HG03457 (cell line): Measurements from ENCODE around the gene SLC10A3.
"Not testable (repeated sequence)": the region's sequence is repeated elsewhere in the genome, so short reads cannot be mapped to it uniquely, and the experiment has no call there.

Experiments used
- ATAC-seq: cut with Tn5 transposase; IDR thresholded peaks from one replicate; pipeline ENCODE4 v1.9.1; 2021; ENCODE audit warnings: moderate number of reproducible peaks; ENCODE audit not compliant: unreplicated experiment

SLC10A3 gene

DNA sequence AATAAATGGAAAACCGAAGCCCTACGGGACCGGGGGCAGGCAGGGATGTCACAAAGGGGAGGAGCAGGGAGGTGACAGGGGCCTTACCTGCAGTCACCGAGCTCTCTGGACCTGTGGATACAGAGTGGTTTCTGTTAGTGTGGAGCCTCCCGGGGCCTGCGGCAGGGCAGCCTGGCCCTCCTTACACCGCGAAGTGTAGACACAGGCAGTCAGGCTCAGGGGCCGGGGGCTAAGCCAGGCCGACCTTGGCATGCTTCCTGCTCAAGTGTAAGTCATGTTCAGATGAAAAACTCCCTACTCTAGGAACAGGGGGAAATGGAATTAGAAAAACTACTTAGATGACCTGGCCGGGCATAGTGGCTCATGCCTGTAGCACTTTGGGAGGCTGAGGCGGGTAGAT lies 21.3 kb upstream of the SLC10A3 start:
- no peak for ATAC-seq

DNA sequence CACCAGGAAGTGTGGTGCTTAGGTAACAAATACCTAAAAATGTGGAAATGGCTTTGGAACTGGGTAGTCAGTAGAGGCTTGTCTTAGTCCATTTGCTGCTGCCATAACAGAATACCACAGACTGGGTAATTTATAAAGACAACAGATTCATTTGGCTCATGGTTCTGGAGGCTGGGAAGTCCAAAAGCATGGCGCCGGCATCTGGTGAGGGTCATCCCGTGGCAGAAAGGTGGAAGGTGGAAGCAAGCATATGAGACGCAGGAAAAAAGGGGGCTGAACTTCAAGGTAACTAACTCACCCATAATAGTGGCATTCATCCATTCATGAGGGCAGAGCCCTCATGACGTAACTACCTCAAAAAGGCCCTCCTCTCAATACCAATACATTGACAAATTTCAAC lies 19.0 kb upstream of the SLC10A3 start:
- ATAC-seq, result no peak

DNA sequence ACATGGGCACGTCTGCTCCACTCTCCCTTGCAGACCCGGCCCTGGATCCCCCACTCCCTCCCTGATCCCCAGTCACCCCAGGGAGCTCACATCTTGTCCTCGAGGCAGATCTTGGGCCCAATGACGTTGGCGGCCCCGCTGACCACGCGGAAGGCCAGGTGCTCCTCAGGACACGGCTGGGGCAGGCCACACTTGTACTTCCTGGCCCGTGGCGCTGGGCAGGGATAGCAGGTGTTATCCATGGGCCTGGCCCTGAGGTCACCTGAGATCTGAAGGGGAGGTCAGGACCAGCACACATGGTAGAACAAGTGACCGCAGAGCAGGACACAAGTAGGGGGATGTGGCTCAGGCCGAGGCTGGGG lies 17.9 kb upstream of the SLC10A3 start:
- no peak for ATAC-seq

DNA sequence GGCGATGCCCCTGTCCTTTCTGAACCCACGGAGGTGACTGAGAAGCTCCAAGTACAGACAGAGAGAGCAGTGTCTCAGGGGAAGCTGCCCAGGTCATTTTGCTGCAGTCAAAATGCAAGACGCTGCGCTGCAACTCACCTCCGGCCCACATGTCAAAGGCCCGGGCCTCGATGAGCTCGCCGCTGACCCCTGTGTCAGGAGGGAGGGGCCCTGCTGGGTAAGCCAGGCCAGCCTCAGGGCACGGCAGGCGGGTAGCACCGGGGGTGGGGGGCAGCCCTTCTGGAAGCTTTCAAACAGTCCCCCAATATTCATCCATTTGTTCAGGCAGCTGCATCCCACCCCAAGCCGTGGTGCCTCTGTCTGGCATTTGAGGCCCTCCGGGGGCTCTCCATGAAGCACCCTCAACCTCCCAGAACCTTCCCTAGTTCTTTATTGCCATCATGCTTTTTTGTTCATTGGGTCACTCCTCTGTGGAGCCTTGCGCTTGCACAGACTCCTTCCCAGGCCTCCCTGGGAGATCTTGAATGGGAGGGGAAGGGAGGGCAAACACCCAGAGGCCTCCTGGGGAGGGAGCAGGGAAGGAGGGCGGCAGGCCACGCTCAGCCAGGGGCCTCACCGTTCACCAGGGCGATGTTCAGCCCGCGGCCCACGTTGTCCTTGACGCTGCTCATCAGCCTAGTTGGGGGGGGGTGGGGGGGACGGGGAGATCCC lies 17.4 kb upstream of the SLC10A3 start:
- no peak for ATAC-seq

DNA sequence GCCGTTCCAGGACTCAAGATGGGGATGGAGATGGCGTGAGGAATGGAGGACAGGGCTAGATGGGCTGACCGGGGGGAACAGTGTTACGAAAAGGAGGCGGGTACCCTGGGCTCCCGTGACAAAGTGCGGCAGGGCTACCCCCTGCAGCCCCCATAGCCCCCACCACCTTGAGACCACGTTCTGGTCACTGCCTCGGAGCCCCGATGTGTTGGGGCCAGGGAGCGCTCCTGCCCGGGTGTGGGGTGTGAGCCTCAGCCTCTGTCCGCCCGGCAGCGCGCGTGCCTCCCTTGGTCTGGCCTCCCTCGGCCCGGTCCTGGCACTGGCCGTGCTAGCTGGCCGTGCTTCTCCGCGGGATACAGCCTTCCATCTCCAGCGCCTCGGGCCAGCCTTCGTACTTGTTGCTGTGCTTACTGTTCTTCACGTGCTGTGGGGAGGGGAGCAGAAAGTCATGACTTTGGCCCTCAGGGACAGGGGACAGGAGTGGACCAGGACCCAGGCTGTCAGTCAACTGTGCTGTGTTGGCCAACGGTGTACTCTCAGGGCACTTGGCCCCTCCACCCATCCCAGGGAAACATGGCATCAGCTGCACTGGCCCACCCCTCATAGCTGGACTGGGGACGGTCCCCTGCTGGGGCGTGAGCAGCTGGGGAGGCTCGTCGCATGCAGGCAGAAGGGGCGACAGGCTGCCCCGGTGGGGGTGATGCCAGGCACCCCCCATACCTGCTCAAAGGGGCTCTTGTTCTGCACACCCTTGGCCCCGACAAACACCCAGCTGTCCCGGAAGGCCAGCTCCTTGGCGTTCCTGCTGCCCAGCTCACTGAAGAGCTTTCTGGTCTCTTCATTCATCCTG lies 16.3 kb upstream of the SLC10A3 start:
- no peak for ATAC-seq

DNA sequence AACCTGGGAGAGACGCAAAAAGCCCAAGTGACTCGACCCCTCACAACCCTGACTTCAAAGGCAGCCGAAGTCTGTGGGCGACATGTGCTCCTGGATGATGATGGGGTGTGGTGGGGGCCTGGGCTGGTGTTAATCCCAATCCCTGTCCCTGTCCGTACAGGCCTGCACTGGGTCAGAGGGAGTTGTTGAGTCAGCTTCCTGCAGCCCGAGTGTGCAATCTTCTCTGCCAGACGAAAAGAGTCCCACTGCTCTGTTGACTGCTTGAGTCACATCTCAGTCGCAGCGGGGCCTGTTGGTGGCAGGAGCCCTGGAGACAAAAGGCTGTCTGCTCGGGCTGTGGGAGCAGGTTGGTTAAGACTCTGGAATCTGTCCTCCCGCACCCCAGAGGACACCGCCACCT lies 15.3 kb upstream of the SLC10A3 start:
- ATAC-seq, result no peak

DNA sequence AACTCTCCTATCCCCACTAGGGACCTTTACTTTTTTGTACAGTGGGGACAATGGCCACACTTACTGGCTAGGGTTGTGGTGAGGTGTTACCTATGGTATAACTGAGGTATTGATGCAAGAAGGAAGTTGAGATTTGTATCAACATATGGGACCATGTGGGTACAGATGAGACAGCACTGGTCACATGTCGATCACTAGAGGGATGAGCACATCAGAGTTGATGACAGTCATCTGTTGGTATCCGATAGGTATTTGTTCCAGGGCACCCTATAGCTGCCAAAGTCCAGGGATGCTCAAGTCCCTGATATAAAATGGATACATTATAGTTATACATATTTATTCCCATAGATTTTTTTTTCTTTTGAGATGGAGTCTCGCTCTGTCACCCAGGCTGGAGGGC lies 12.6 kb upstream of the SLC10A3 start:
- ATAC-seq, result no peak

DNA sequence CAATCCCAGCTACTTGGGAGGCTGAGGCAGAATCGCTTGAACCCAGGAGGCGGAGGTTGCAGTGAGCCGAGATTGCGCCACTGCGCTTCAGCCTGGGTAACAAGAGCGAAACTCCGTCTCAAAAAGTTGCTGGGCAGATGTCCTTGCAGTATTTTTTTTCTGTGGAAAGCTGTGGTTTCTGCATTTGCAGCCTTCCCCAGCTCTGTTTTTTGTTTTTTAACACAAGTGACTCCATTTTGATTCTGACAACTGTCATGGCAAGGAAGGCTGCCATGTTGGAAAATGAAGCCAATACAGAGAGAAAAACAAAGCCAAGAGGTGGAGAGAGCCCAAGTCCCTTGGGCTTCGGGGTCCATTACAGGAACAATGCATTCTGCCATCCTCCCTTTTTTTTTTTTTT lies 11.7 kb upstream of the SLC10A3 start:
- ATAC-seq, result no peak

DNA sequence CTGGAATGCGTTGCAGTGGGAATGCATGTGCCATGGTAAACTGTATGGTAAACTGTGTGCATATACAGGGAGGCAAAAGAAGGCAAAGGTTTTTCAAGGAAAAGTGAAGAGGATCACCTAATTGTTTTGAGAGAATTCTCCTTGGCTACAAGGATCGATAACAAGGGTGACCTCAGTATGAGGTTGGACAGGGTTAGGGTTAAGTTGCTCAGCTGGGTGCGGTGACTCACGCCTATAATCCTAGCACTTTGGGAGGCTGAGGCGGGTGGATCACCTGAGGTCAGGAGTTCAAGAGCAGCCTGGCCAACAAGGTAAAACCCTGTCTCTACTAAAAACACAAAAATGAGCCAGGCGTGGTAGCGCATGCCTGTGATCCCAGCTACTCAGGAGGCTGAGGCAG lies 11.0 kb upstream of the SLC10A3 start:
- ATAC-seq, result not testable (repeated sequence)

DNA sequence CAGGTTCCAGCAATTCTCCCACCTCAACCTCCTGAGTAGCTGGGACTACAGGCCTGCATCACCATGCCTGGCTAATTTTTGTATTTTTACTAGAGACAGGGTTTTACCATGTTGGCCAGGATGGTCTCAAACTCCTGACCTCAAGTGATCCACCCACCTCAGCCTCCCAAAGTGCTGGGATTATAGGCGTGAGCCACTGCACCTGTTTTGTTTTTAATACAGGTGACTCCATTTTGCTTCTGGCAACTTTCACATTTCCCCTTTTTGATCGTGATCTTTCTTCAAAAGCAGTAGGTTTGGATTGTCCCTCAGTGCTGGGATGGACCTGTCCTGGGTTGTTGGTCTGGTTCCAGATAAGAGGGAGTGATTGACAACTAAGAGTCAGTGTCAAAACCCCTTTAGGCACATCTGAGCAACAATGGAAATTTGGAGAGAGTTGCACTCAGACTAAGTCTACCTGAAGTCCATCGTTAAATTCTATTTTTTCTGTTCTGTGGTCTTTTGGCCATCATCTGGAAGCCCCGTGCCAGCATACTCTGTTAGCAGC lies 6.2 kb upstream of the SLC10A3 start:
- not testable (repeated sequence) for ATAC-seq

DNA sequence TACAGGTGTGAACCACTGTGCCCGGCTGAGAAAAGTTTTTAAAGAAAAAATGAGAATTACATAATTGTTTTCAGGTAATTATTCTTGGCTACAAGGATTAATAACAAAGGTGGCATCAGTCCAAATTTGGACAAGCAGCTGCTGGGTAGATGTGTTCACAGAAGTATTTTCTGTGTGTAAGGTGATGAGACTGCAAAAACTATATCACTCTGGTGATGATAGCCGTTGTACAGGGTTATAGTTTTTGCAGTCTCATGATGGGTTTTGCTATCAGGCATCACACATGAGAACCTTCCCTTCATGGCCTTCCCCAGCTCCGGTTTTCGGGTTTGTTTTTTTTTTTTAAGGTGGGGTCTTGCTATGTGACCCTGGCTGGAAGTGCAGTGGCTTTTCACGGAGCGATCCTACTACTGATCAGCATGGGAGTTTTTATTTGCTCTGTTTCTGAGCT lies 5.1 kb upstream of the SLC10A3 start:
- no peak for ATAC-seq

DNA sequence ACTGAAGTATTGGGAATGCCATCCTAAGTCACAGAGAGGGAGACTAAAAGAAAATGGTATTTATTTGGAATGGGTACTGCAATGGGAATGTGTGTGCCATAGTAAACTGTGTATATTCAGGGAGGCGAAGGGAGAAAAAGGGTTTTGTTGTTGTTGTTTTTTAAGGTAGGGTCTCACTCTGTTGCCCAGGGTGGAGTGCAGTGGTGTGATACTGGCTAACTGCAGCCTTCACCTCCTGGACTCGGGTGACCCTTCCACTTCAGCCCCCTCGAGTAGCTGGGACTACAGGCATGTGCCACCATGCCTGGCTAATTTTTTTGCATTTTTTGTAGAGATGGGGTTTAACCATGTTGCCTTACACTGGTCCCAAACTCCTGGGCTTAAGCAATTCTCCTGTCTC lies 4.3 kb upstream of the SLC10A3 start:
- ATAC-seq, result no peak

DNA sequence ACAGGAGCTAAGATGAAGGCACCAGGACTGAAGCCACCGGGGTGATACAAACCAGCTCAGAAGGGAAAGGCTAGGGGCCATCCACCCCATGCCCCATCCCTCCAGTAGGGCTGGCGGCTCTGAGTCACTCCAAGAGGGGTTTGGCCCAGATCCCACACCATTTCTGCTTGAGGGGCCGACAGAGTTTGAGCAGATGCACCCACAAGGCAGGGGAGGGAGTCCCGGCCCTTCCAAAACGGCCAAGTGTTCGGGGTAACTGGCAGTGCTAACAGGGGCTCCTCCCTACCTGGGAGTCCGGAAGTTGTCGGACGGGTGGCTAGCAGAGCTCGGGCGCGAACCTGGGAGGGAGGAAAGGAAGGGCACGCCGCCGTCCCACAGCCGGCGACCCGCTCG lies 412 bp downstream of the SLC10A3 start:
- ATAC-seq, result peak; percentile 1

DNA sequence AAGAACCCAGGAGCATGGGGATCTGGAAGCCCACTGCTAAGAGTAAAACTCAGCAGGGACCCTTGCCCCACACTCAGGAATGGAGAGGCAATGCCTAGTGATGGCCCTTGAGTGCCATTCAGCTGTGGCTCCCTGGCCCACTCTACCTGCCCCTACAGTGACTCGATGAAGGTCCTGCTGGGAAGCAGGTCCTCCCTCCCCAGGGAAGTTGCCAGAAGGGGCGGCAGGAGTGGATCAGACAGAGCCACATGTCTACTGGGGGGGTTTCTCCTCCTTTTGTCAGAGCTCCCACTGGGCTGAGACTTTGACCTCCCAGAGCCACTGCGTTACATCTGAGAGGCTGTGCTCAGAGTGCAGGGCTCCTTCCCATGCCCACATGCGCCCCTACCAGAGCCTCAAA lies 1.2 kb downstream of the SLC10A3 start:
- ATAC-seq, result no peak

DNA sequence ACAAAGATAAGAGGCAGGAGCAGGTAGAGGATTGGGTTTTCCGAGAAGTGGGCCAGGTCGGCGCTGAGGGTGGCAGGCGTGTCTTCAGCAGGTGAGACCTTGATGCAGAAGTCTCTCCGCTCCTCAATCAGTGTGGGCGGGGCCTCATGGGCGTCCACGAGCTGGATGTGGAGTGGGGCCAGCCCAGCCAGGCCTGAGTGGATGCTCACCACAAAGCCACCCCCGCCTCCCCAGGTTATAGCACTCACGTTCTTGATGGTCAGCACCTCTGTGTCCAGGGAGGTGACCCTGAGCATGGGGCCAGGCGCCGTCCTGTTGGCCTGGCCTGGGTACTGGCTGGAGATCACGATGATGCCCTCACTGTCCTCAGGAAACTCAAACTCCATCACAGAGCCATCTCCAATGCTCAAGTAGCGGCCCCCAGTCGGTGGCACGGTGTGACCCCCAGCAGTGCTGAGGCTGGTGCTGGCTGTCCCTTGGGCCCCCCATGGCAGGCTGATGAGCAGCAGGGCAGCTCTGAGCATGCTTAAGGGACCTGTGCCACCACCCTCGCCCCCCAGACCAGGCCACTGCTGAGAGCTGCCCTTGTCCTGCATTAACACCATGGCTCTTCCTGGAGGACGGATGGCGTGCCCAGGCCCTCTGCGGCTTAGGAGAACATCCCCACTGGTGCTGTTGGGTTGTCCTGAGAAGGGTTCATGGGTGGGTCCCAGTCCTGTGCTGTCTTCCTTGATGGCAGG lies 1.9 kb downstream of the SLC10A3 start:
- no peak for ATAC-seq

DNA sequence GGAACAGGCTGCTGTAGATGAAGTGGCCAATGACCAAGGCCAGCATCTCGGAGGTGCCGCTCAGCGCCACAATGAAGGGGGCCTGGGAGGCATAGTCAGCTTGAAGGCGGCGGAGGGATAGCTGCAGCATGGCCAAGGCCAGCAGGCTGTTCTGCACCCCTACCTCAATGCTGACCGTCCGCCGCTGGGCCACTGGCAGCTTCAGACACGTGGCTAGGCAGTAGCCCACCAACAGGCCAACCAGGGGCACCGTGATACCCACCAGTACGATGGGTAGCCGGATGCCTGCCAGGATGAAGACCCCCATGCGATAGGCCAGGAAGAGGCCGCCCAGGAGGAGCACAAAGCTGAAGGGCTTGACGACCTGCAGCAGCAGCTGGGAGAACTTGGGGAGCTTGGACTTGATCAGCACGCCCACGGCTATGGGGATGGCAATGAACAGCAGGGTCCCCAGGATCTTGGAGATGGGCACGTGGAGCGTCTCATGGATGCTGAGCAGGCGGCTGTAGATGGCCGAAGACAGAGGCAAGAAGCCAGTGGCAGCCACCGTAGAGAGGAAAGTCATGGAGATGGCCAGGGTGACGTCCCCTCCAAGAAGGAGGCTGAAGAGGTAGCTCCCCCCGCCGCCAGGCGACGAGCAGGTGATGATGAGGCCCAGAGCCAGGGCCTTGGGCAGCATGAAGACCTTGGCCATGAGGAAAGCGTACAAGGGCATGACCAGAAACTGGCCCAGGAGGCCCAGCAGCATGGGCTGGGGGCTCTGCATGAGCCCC lies 2.7 kb downstream of the SLC10A3 start:
- no peak for ATAC-seq

DNA sequence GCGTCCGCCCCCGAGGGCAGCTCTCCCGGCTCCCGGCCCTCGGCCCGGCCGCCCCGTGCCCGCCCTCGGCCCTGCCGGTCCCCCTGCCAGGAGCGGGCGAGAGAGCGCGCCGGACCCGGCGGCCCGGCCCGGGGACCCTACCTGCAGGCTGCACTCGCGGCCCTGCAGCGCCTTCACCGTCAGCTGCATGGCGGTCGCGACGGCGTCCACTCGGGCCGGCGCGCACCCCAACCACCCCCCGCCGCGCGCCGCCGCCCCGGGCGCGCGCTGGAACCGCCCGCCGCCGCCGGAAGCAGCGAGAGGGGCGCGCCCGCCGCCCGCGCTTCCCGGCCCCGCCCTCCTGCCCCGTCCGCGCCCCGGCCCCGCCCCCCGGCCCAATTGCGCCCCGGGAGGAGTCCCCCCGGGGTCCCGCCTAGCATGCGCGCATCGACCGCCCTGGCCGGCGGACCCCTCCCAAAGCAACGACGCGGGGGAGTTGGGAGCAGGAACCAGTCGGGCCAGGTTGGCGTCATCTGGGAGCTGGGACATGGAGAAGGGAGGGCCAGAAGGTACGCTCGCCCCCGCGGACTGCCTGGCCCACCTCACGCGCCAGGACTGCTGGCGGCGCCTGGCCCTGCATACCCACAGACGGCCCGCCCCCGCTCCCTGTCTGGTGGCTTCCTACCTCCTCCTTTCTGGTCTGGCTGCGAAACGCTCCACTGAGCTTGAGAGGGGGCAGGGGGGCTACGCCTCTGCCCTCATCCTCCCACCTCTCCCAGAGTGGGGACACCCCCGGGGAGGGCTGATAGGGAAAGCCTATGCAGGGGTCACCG lies 3.8 kb downstream of the SLC10A3 start, which contains the start of gene UBL4A:
Gene UBL4A, minus strand, starts transcription at position 220 of the 812 bp plus-strand sequence. Its CDS starts 31 bp downstream, at position 189.
- ATAC-seq, result no peak

DNA sequence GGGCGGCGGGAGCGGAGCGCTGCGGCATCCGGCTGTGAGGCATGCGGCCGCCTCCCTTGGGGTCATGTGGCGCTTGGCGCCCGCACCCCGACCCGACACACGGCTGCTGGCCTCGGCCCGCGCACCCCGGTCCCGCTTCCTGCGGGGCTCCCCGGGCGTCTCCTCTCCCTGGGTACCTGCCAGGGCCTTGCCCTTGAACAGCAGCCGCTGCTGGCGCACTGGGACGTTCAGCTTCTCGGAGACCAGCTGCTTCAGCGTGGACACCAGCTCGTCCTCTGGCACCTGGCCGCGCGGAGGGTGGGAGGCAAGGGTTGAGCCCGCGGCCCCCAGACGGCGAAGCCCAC lies 4.4 kb downstream of the SLC10A3 start:
- ATAC-seq, result no peak

DNA sequence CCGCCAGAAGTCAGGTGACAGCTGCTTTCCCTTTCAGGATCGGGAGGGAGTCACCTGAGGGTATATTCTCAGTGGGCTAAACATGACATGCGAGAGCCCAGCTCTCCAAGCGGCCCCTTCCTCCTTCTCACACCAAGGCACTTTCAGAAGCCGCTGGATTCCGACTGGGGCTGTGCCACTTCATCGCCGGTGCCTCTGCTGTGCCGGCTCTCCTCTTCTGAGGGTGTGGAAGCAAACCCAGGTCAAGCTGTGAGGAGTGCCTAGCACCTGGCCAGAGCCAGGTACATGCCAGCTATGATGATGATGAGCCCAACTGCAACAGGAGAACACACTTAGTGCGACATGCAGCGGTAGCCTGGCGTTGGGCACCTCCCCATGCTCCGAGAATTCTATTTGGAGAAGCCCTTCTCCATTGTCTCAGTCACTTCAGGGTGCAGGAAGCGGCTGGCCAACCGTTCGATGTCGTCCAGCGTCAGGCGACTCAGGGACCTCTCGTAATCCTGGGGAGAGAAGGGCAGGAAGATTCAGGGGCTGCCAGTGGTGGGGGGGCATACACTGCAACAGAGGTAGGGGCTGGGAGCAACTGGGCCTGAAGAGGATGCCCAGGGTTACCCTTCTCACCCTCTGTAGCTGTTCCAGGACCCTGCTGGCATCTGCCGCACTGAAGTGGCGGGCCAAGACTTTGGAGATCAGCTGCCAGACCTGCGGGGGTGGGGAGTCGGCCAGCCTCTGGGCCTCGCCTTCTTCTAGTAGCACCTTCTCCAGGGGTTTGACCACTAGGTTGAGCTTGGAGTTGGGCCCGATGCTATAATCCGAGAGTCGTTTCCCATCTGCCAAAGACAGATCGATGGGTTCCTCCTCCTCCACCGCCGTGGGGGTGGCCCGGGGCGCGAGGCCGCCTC lies 5.0 kb downstream of the SLC10A3 start:
- no peak for ATAC-seq
